T-cell (primary cell): ENCODE results near the gene RTN4R. TPM values are rescaled to one million over a fixed set of nuclear protein-coding genes. Genes with fewer than 3 reads are reported as not detected.
A peak's percentile ranks its signal among the peaks of the same experiment; 100 is the strongest.

Experiments
- ATAC-seq, 4 experiments: fragments of 200-7000 bp in 3 of 4; fragments of 150-1000 bp in 1 of 4; cut with Tn5 transposase; replicated peaks in 1 of 4; 1 replicate in 3 of 4; 2 replicates in 1 of 4; pipeline ENCODE4 v1.10.0; 2021; ENCODE audit warnings: moderate library complexity in 3 of 4, mild to moderate bottlenecking in 2 of 4, moderate number of reproducible peaks in 1 of 4
- CTCF ChIA-PET, 2 donors: fragments of 300-600 bp; sonication (Branson Sonifier 250); formaldehyde crosslinking; loops; one replicate each; lab custom pipeline; 2022; ENCODE audit warnings: antibody characterized with exemption in 2 of 2; lab: Charles Lee
- POLR2A ChIA-PET, 2 donors: fragments of 300-600 bp; sonication (Branson Sonifier 250); formaldehyde crosslinking; loops; one replicate each; lab custom pipeline; 2022; ENCODE audit warnings: antibody characterized with exemption in 2 of 2; lab: Charles Lee
- DNase-seq, 35 experiments: peaks; one replicate each; pipeline versions ENCODE4 v3.0.0 to v3.0.0-alpha.2; 2013 to 2023
- H3K27ac ChIP-seq: one replicate; pipeline ENCODE4 v1.5.1; 2013; ENCODE audit warnings: low read length
- H3K27me3 ChIP-seq, 2 experiments: replicated peaks in 1 of 2; 1 replicate in 1 of 2; 2 replicates in 1 of 2; pipeline versions ENCODE4 v1.6.1 to v1.7.0; 2013; ENCODE audit warnings: low read length in 1 of 2, mixed read lengths in 1 of 2; ENCODE audit not compliant: control insufficient read depth in 2 of 2, insufficient read depth in 2 of 2; ENCODE audit errors: extremely low read depth in 1 of 2
- H3K36me3 ChIP-seq, 2 donors: 1 replicate in 1 of 2; 2 replicates in 1 of 2; pipeline versions ENCODE4 v1.6.1 to v1.7.0; 2013; ENCODE audit warnings: low read length in 1 of 2; ENCODE audit not compliant: control insufficient read depth in 2 of 2, insufficient read depth in 1 of 2; ENCODE audit errors: extremely low read depth in 1 of 2
- H3K4me1 ChIP-seq, 2 experiments: 1 replicate in 1 of 2; 2 replicates in 1 of 2; pipeline versions ENCODE4 v1.6.1 to v1.7.0; 2013; ENCODE audit warnings: low read length in 2 of 2, mixed read lengths in 1 of 2; ENCODE audit not compliant: insufficient read depth in 2 of 2, control insufficient read depth in 1 of 2; ENCODE audit errors: extremely low read depth in 1 of 2
- H3K4me3 ChIP-seq, 2 donors: 1 replicate in 1 of 2; 2 replicates in 1 of 2; pipeline versions ENCODE4 v1.5.1 to v1.7.0; 2013; ENCODE audit warnings: mild to moderate bottlenecking in 2 of 2, low read length in 1 of 2, moderate library complexity in 1 of 2; ENCODE audit not compliant: control insufficient read depth in 1 of 2; ENCODE audit errors: extremely low read depth in 1 of 2
- H3K9me3 ChIP-seq: 2 replicates; pipeline ENCODE4 v1.7.0; 2013
- H3K27ac Mint-ChIP-seq, 2 donors: one replicate each; pipeline ENCODE4 v1.8.0; 2020 to 2021; ENCODE audit warnings: mild to moderate bottlenecking in 2 of 2, mixed read lengths in 2 of 2
- H3K27me3 Mint-ChIP-seq, 2 donors: one replicate each; pipeline ENCODE4 v1.8.0; 2021 to 2022; ENCODE audit warnings: mixed read lengths in 2 of 2
- H3K36me3 Mint-ChIP-seq: one replicate; pipeline ENCODE4 v1.8.0; 2021; ENCODE audit warnings: mixed read lengths
- H3K4me1 Mint-ChIP-seq, 3 donors: one replicate each; pipeline ENCODE4 v1.8.0; 2020 to 2022; ENCODE audit warnings: mixed read lengths in 3 of 3, mild to moderate bottlenecking in 1 of 3
- H3K4me3 Mint-ChIP-seq, 3 donors: one replicate each; pipeline ENCODE4 v1.8.0; 2020 to 2022; ENCODE audit warnings: mild to moderate bottlenecking in 3 of 3, mixed read lengths in 3 of 3, moderate library complexity in 3 of 3
- H3K9me3 Mint-ChIP-seq, 3 donors: one replicate each; pipeline ENCODE4 v1.8.0; 2020 to 2022; ENCODE audit warnings: mixed read lengths in 3 of 3
- WGBS: methylation state at CpG from one replicate; pipeline ENCODE4 v1.1.5; 2013; ENCODE audit warnings: missing lambda C conversion rate; ENCODE audit not compliant: insufficient coverage; 5-methylcytosine and 5-hydroxymethylcytosine counted together
- total RNA-seq, 35 experiments: library from RNA in 6 of 35; stranded (reverse) in 6 of 35; fragments of 120-200 nt in 1 of 35; gene quantifications; one replicate each; pipeline versions ENCODE4 v1.2.1 to v1.2.4 and lab custom pipeline; 2013 to 2026

Gene RTN4R
- total RNA-seq, 5 donors from 2014 or later (not counting 1 experiment from before 2014, with no cell fraction given), result 0.33 to 4.1 (median 2.5) TPM

DNA sequence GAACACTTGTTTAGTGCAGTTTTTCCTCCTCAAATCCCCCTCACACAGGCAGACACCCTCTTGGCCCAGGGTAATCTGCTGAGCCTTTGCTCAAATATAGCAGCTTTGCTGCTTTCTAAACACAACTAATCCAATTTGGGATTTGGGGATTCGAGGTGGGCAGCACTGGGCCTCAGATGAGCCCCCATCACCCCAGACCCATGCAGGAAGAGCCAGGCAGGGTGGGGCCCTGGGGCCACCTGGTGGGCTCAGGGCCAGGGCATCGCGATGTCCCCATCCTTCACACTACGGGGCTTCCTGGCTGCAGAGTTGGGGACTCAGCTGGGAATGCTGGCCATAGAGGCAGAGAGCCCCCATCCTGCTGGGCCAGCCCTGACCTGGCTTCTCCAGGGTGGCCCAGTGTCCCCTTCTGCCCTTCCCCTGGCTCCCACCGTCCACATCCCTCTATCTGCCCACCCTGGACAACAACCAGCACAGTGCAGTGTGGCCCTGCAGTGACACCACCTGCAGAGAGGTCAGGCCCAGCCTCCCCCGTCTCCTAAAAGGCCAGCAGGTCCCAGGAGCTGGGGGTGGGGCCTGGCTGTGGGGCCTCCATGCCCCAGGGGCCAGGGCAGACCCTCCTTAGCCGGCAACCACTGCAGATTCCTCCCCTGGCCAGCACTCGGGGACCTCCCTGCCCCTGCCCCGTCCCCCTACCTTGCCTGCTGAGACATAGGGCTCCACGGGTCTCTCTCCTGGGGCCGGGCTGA lies 60.7 kb downstream of the RTN4R start:
- 89% methylated on average over 8 of the region's 11 CpGs for WGBS
- Mint-ChIP-seq H3K4me3 (peak overlapping the region; percentile 88 to 92 (median 92)), H3K36me3 (no peaks in the 10 kb centered on the region), H3K9me3 (no peaks in the 10 kb centered on the region), H3K4me1 (peaks cover 25 to 30% (median 27%) of the 10 kb centered on the region in 3 donors), H3K27me3 (no peaks in the 10 kb centered on the region), H3K27ac (peak overlapping the region; percentile 76 to 85)
- CTCF ChIA-PET, result no interaction called here
- no peaks in the 10 kb centered on the region for H3K9me3 ChIP-seq
- POLR2A ChIA-PET, result interaction anchor here in 1 of 2 donors (0.7 kb wide), 1 partner anchor 409 kb away, joined by 6 read pairs; no protein-coding TSS in a partner anchor
- no peaks in the 10 kb centered on the region for H3K36me3 ChIP-seq
- H3K4me1 ChIP-seq, result peaks cover 13 to 53% of the 10 kb centered on the region in 2 experiments
- H3K27ac ChIP-seq, result peak overlapping the region; percentile 63
- no peak for ATAC-seq
- peaks cover 0 to 15% of the 10 kb centered on the region in 2 experiments for H3K27me3 ChIP-seq
- H3K4me3 ChIP-seq, result peak overlapping the region; percentile 66 to 91
- DNase-seq, result no peak

DNA sequence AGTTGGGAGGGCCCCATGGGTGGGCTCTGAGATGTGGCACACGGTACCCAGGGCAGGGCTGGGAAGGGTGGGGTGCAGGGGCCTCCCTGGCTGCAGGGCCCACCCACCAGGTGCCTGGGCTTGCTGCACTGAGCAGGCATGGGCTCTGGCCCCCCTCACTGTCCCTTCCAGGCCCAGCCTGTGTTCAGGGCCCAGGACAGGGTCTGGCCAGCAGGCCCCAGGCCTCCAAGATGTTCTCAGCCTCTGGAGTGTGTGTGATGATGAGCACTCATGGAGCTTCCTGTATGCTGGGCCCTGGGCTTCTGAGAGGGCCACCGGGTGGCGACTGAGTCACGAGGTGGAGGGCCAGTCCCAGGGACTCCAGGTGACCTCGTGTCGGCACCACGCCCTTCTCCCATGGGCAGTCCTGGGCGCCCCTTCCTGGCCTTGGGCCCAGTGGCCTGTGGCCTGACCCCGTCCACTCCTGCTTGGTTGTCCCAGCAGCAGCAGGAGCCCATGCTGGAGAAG lies 61.4 kb downstream of the RTN4R start:
- Mint-ChIP-seq H3K4me3 (peak overlapping the region; percentile 88 to 92 (median 92)), H3K4me1 (peaks cover 25 to 27% (median 26%) of the 10 kb centered on the region in 3 donors), H3K9me3 (no peaks in the 10 kb centered on the region), H3K36me3 (no peaks in the 10 kb centered on the region), H3K27me3 (no peaks in the 10 kb centered on the region), H3K27ac (peak overlapping the region; percentile 94 to 95)
- Histone ChIP-seq H3K4me1 (peaks cover 13 to 53% of the 10 kb centered on the region in 2 experiments), H3K9me3 (no peaks in the 10 kb centered on the region), H3K27ac (peak overlapping the region; percentile 63), H3K4me3 (peak overlapping the region; percentile 66 to 91), H3K27me3 (peaks cover 0 to 21% of the 10 kb centered on the region in 2 experiments), H3K36me3 (no peaks in the 10 kb centered on the region)
- DNase-seq (peak in 2 of 35 experiments; percentile 7 to 12), ATAC-seq (peak; percentile 47 to 52 (median 48))
- ChIA-PET CTCF (no interaction called here), POLR2A (no interaction called here)
- 30% methylated on average over 6 of the region's 9 CpGs for WGBS

DNA sequence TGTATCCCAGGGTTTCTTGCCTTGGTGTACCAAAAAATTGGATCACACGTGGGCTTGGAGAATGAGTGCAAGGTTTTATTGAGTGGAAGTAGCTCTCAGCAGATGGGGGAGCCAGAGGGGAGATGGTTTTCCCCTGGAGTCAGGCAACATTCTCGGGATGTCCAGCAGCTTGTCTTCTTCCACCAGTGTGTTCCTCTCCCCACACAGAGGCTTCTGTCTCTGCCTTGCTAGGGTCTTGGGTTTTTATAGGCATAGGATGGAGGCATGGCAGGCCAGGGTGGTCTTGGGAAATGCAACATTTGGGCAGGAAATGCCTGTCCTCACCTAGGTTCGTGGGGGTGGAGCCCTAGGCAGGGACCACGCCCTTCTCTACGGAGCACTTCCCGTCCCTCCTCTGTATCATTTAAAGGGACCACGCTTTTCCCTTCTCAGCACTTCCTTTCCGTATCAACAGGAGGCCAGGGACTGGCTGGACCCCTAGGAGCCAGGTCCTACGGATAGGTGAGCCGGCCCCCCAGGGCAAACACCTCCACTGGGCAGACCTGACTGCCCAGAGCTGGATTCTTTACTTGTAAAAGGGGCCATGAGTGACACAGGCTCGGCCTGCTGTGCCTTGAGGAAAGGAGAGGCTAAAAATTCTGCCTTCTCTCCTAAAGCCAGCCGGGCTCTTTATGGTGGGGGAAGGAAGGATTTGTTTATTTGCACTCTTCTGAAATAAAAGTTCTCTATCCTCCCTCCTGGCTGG lies 62.0 kb downstream of the RTN4R start:
- DNase-seq, result peak; percentile 40 to 77 (median 61)
- Histone ChIP-seq H3K27me3 (peaks cover 0 to 23% of the 10 kb centered on the region in 2 experiments), H3K4me1 (peaks cover 13 to 53% of the 10 kb centered on the region in 2 experiments), H3K9me3 (no peaks in the 10 kb centered on the region), H3K4me3 (peak overlapping the region; percentile 66 to 91), H3K36me3 (no peaks in the 10 kb centered on the region), H3K27ac (peak overlapping the region; percentile 63)
- Mint-ChIP-seq H3K4me3 (peak overlapping the region; percentile 88 to 92 (median 92)), H3K4me1 (peaks cover 25 to 27% (median 26%) of the 10 kb centered on the region in 3 donors), H3K9me3 (no peaks in the 10 kb centered on the region), H3K36me3 (no peaks in the 10 kb centered on the region), H3K27me3 (no peaks in the 10 kb centered on the region), H3K27ac (peak overlapping the region; percentile 94 to 95)
- ChIA-PET CTCF (no interaction called here), POLR2A (no interaction called here)
- 0% methylated on average over 3 of the region's 12 CpGs for WGBS
- ATAC-seq, result peak; percentile 91 to 99 (median 96)

DNA sequence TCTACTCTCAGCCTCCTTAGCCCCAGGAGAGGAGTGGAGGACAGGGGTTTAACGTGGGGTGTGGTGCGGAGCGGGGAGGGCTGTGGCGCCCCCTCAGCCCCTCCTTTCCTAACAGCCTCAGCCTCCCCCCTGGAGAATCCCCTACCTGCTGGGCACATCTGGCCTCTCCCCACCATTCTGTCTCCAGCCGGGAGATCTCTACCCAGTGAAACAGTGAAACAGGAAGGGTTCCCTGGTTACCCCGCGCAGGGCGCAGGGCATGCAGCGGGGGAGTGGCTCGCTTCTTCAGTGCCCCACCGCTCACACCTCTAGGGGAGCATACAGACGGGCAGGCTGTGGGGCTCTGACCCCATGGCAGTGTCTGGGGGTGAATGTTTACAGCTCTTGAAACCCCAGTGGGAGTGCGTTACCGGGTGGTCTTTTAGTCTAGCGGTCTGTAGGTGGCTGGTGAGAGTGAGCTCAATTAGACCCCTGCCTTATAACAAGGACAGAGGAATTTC lies 62.6 kb downstream of the RTN4R start:
- Mint-ChIP-seq H3K27me3 (no peaks in the 10 kb centered on the region), H3K4me3 (peak overlapping the region; percentile 88 to 92 (median 92)), H3K36me3 (no peaks in the 10 kb centered on the region), H3K4me1 (peaks cover 25 to 27% (median 26%) of the 10 kb centered on the region in 3 donors), H3K9me3 (no peaks in the 10 kb centered on the region), H3K27ac (peak overlapping the region; percentile 94 to 95)
- WGBS, result 90% methylated on average over 6 of the region's 15 CpGs
- DNase-seq (no peak), ATAC-seq (no peak)
- Histone ChIP-seq H3K27me3 (peaks cover 0 to 23% of the 10 kb centered on the region in 2 experiments), H3K36me3 (no peaks in the 10 kb centered on the region), H3K9me3 (no peaks in the 10 kb centered on the region), H3K4me1 (peaks cover 13 to 47% of the 10 kb centered on the region in 2 experiments), H3K27ac (peak overlapping the region; percentile 63), H3K4me3 (no peak overlapping the region)
- ChIA-PET CTCF (no interaction called here), POLR2A (interaction anchor here in 1 of 2 donors (0.5 kb wide), 1 partner anchor 176 kb away, joined by 3 read pairs; no protein-coding TSS in a partner anchor)

DNA sequence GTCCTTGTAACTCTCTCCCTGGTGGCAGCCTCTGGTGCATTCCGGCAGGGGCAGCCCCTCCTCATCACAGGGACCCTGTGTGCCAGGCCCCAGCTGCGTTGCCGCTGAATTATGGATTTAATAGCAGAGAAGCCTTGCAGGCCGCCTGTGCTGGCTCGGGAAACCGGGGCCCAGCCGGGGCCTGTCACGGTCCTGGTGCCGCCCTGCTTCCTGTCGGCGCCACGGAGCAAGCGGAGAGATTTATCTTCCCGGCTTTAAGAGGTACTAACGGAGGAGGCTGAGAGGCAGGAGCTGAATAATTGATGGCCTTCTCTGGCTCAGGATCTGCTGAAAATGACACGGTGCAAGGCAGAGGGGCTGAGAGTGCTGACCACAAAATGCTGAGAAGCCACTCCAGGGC lies 63.3 kb downstream of the RTN4R start:
- ChIA-PET POLR2A (interaction anchor here in 1 of 2 donors (0.5 kb wide), 1 partner anchor 177 kb away, joined by 3 read pairs; no protein-coding TSS in a partner anchor), CTCF (no interaction called here)
- H3K27me3 Mint-ChIP-seq, result no peaks in the 10 kb centered on the region
- H3K36me3 Mint-ChIP-seq, result no peaks in the 10 kb centered on the region
- ATAC-seq (no peak), DNase-seq (no peak)
- Histone ChIP-seq H3K36me3 (no peaks in the 10 kb centered on the region), H3K4me3 (no peak overlapping the region), H3K27ac (no peak overlapping the region), H3K9me3 (no peaks in the 10 kb centered on the region), H3K27me3 (peaks cover 0 to 23% of the 10 kb centered on the region in 2 experiments), H3K4me1 (peaks cover 13 to 44% of the 10 kb centered on the region in 2 experiments)
- WGBS, result 94% methylated on average over 6 of the region's 16 CpGs
- no peak overlapping the region for H3K27ac Mint-ChIP-seq
- no peaks in the 10 kb centered on the region for H3K9me3 Mint-ChIP-seq
- H3K4me3 Mint-ChIP-seq, result no peak overlapping the region
- H3K4me1 Mint-ChIP-seq, result peaks cover 25 to 27% (median 26%) of the 10 kb centered on the region in 3 donors

DNA sequence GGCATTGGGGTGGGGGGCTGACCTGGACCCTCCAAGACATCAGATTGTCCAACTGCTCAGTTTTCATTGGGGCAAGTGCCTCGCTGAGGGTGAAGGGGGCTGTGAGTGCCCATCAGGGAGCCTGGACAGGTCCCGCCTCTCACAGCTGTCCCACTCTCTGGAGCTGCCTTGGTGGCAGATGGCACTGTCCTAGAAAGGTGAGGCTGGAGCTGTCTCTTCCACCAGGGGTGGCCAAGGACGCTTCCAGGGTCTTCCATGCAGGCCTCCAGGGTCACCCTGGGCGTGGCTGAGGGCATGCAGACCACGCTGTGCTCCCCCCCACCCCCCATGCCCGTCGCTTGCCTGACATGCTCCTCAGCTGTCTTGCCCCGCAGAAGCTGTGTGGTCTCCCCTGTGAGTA lies 63.8 kb downstream of the RTN4R start:
- ATAC-seq, result no peak
- H3K27me3 Mint-ChIP-seq, result no peaks in the 10 kb centered on the region
- H3K4me3 ChIP-seq, result no peak overlapping the region
- H3K27ac Mint-ChIP-seq, result no peak overlapping the region
- 77% methylated on average over 5 of the region's 8 CpGs for WGBS
- ChIA-PET CTCF (no interaction called here), POLR2A (no interaction called here)
- no peak overlapping the region for H3K27ac ChIP-seq
- H3K4me1 ChIP-seq, result peaks cover 13 to 41% of the 10 kb centered on the region in 2 experiments
- H3K27me3 ChIP-seq, result peaks cover 0 to 24% of the 10 kb centered on the region in 2 experiments
- no peaks in the 10 kb centered on the region for H3K9me3 ChIP-seq
- H3K9me3 Mint-ChIP-seq, result no peaks in the 10 kb centered on the region
- no peaks in the 10 kb centered on the region for H3K36me3 Mint-ChIP-seq
- DNase-seq, result no peak
- H3K4me3 Mint-ChIP-seq, result no peak overlapping the region
- H3K4me1 Mint-ChIP-seq, result peaks cover 25 to 27% (median 26%) of the 10 kb centered on the region in 3 donors
- no peaks in the 10 kb centered on the region for H3K36me3 ChIP-seq
